ENCODE results near the gene CMPK1. TPM values are rescaled to one million over a fixed set of nuclear protein-coding genes. Genes with fewer than 3 reads are reported as not detected.

Gene CMPK1
- total and polyA plus RNA-seq, 2 donors (not counting 3 experiments of a cell fraction or from before 2014, with no cell fraction given) = 16.4 to 79.6 TPM

DNA sequence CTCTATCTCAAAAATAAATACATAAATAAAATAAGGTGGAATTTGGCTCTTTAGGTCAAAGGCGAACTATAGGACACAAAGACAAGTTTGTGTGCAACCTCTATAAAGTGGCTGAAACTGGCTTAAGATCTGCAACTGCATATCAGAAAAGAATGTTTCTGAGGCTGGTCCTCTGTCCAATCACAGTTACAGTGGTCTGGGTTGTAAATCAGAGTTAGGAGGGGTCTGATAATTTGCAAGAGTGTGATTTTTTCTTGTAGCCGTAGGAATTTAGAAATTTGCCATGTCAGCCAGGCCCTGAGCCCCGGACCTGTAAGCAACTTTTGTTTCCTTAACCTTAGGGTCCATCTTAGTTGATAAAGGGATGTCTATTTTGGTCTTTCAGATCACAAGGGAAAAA is 27.8 kb downstream of the CMPK1 start:
- no peak overlapping the region for H2AFZ ChIP-seq (ENCODE audit: low read depth, low read length)
- H3K27me3 ChIP-seq (ENCODE audit: control insufficient read depth in 2 of 2, insufficient read depth in 2 of 2, low read length in 2 of 2) = no peaks in the 10 kb centered on the region
- H3K27ac ChIP-seq (ENCODE audit: insufficient read depth, low read depth, low read length) = no peak overlapping the region
- H3K4me1 ChIP-seq (ENCODE audit: control insufficient read depth, extremely low read depth, insufficient read depth, low read length) = no peaks in the 10 kb centered on the region
- intact Hi-C loops (cut with micrococcal nuclease) (no loop called here), dilution Hi-C loops (cut with MboI; ENCODE audit: extremely low pct_ligation_motif_present, low sequenced_read_pairs) (no loop called here)
- H3K4me2 ChIP-seq (ENCODE audit: insufficient read depth, low read length) = no peak overlapping the region
- no peaks in the 10 kb centered on the region for H3K9me3 ChIP-seq (replicated peaks; ENCODE audit: control insufficient read depth, insufficient read depth, low read length)
- no peaks in the 10 kb centered on the region for H3K36me3 ChIP-seq (ENCODE audit: control insufficient read depth in 2 of 2, extremely low read depth in 1 of 2, insufficient read depth in 2 of 2, low read length in 2 of 2)
- FAIRE-seq = no peak
- no TSS peak for BruUV-seq (replicated peaks)
- H3K9ac ChIP-seq (replicated peaks; ENCODE audit: extremely low read depth, insufficient read depth, low read length) = no peak overlapping the region
- TF ChIP-seq EZH2 (IDR thresholded peaks at IDR 0.05; ENCODE audit: borderline replicate concordance, low read depth, low read length, severe bottlenecking) (no peak), FOS (IDR thresholded peaks at IDR 0.05; ENCODE audit: borderline replicate concordance, insufficient read depth, low read length) (no peak), POLR2A (IDR thresholded peaks at IDR 0.05; ENCODE audit: low read depth, low read length) (no peak), JUN (IDR thresholded peaks at IDR 0.05; ENCODE audit: borderline replicate concordance, insufficient read depth, insufficient read length, low read depth) (no peak), GATA2 (IDR thresholded peaks at IDR 0.05; ENCODE audit: insufficient read depth, insufficient read length, low read depth, low read length) (no peak), POLR2AphosphoS5 (IDR thresholded peaks at IDR 0.05; ENCODE audit: insufficient read depth, low read depth, low read length) (no peak)
- H3K4me3 ChIP-seq (replicated peaks in 1 of 3; ENCODE audit: insufficient read depth in 1 of 3, low read depth in 1 of 3, low read length in 3 of 3) = no peak overlapping the region
- peaks cover 4% of the 10 kb centered on the region for H4K20me1 ChIP-seq (replicated peaks; ENCODE audit: control insufficient read depth, extremely low read depth, insufficient read depth, low read length)
- POLR2A ChIA-PET = interaction anchor here (0.7 kb wide), 1 partner anchor 13 kb away, joined by 3 read pairs; no protein-coding TSS in a partner anchor
- CTCF ChIA-PET = interaction anchor here (1.4 kb wide), 1 partner anchor 182 kb away, joined by 5 read pairs; no protein-coding TSS in a partner anchor
- H3K79me2 ChIP-seq (ENCODE audit: control insufficient read depth, insufficient read depth, low read length) = peaks cover 68% of the 10 kb centered on the region
- no peaks in the 10 kb centered on the region for H3K9me1 ChIP-seq (replicated peaks; ENCODE audit: control insufficient read depth, extremely low read depth, insufficient read depth, low read length)
- no peak for DNase-seq (ENCODE audit: low read depth, low spot score)

DNA sequence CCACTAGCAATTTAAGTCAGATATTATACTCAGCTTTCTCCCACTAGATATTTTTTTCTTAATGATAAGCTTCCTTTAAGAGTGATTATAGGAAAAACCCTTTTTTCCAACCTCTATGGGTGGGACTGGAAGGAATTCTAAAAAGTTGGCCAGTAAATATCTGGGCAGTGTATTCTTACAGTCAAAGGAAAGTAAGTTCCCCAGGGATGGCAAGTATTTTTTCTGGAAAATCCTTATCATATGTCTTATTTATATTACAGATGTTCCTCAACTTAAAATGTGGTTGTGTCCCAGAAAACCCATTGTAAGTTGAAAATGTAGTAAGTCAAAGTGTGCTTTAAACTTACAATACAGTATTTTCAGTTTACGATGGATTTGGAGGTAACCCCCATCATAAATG is 29.2 kb downstream of the CMPK1 start:
- dilution Hi-C loops (cut with MboI; ENCODE audit: extremely low pct_ligation_motif_present, low sequenced_read_pairs) (no loop called here), intact Hi-C loops (cut with micrococcal nuclease) (no loop called here)
- H3K9me3 ChIP-seq (replicated peaks; ENCODE audit: control insufficient read depth, insufficient read depth, low read length) = no peaks in the 10 kb centered on the region
- no peak overlapping the region for H3K4me3 ChIP-seq (replicated peaks in 1 of 3; ENCODE audit: insufficient read depth in 1 of 3, low read depth in 1 of 3, low read length in 3 of 3)
- TF ChIP-seq EZH2 (IDR thresholded peaks at IDR 0.05; ENCODE audit: borderline replicate concordance, low read depth, low read length, severe bottlenecking) (no peak), MAX (IDR thresholded peaks at IDR 0.05; ENCODE audit: insufficient read depth, insufficient read length) (no peak)
- H3K9ac ChIP-seq (replicated peaks; ENCODE audit: extremely low read depth, insufficient read depth, low read length) = no peak overlapping the region
- H4K20me1 ChIP-seq (replicated peaks; ENCODE audit: control insufficient read depth, extremely low read depth, insufficient read depth, low read length) = peaks cover 3% of the 10 kb centered on the region
- BruUV-seq (replicated peaks) = no TSS peak
- no peak overlapping the region for H3K4me2 ChIP-seq (ENCODE audit: insufficient read depth, low read length)
- H3K9me1 ChIP-seq (replicated peaks; ENCODE audit: control insufficient read depth, extremely low read depth, insufficient read depth, low read length) = no peaks in the 10 kb centered on the region
- CTCF ChIA-PET = interaction anchor here (1.4 to 1.6 kb wide), 2 partner anchors 29 to 184 kb away, joined by 4 to 5 read pairs; partner anchors contain the start of gene CMPK1
- POLR2A ChIA-PET = no interaction called here
- H3K79me2 ChIP-seq (ENCODE audit: control insufficient read depth, insufficient read depth, low read length) = peaks cover 55% of the 10 kb centered on the region
- H3K4me1 ChIP-seq (ENCODE audit: control insufficient read depth, extremely low read depth, insufficient read depth, low read length) = no peaks in the 10 kb centered on the region
- FAIRE-seq (peak; percentile 18), DNase-seq (ENCODE audit: low read depth, low spot score) (no peak)
- H3K27ac ChIP-seq (ENCODE audit: insufficient read depth, low read depth, low read length) = no peak overlapping the region
- H2AFZ ChIP-seq (ENCODE audit: low read depth, low read length) = no peak overlapping the region
- H3K36me3 ChIP-seq (ENCODE audit: control insufficient read depth in 2 of 2, extremely low read depth in 1 of 2, insufficient read depth in 2 of 2, low read length in 2 of 2) = no peaks in the 10 kb centered on the region
- H3K27me3 ChIP-seq (ENCODE audit: control insufficient read depth in 2 of 2, insufficient read depth in 2 of 2, low read length in 2 of 2) = no peaks in the 10 kb centered on the region
